Measurements from ENCODE around the gene PRR33.
A peak's percentile ranks its signal among the peaks of the same experiment; 100 is the strongest.

PRR33 gene

GRCh38 chr11:1870721-1871466 is 20.8 kb downstream of the PRR33 start:
- no peak overlapping the region for H3K4me3 ChIP-seq (ENCODE audit: low read depth, low read length)
- no peak for TF ChIP-seq CTCF (IDR thresholded peaks at IDR 0.05; ENCODE audit: control insufficient read depth, extremely low read depth, insufficient read depth)
- DNase-seq (ENCODE audit: low read depth), result peak; percentile 3

- TF ChIP-seq CTCF (IDR thresholded peaks at IDR 0.05; ENCODE audit: control insufficient read depth, extremely low read depth, insufficient read depth), result no peak
- H3K4me3 ChIP-seq (ENCODE audit: low read depth, low read length), result no peak overlapping the region
- DNase-seq (ENCODE audit: low read depth), result no peak
These were observed 21.4 kb downstream of the PRR33 start for GRCh38 chr11:1870326-1870696.

- no peak for DNase-seq (ENCODE audit: low read depth)
- no peak overlapping the region for H3K4me3 ChIP-seq (ENCODE audit: low read depth, low read length)
- peak; percentile 59 for TF ChIP-seq CTCF (IDR thresholded peaks at IDR 0.05; ENCODE audit: control insufficient read depth, extremely low read depth, insufficient read depth)
These were observed 22.0 kb downstream of the PRR33 start for GRCh38 chr11:1869427-1870325.

GRCh38 chr11:1868636-1869291 is 22.9 kb downstream of the PRR33 start:
- no peak for TF ChIP-seq CTCF (IDR thresholded peaks at IDR 0.05; ENCODE audit: control insufficient read depth, extremely low read depth, insufficient read depth)
- no peak overlapping the region for H3K4me3 ChIP-seq (ENCODE audit: low read depth, low read length)
- no peak for DNase-seq (ENCODE audit: low read depth)

- no peak overlapping the region for H3K4me3 ChIP-seq (ENCODE audit: low read depth, low read length)
- TF ChIP-seq CTCF (IDR thresholded peaks at IDR 0.05; ENCODE audit: control insufficient read depth, extremely low read depth, insufficient read depth), result no peak
- DNase-seq (ENCODE audit: low read depth), result no peak
These were observed 23.5 kb downstream of the PRR33 start for GRCh38 chr11:1868056-1868635.

GRCh38 chr11:1867381-1867780 is 24.3 kb downstream of the PRR33 start:
- DNase-seq (ENCODE audit: low read depth), result no peak
- TF ChIP-seq CTCF (IDR thresholded peaks at IDR 0.05; ENCODE audit: control insufficient read depth, extremely low read depth, insufficient read depth), result no peak
- no peak overlapping the region for H3K4me3 ChIP-seq (ENCODE audit: low read depth, low read length)

Data from LNCaP clone FGC (cell line).